HG03521 (cell line): ENCODE data around the gene LAGE3.
A peak's percentile ranks its signal among the peaks of the same experiment; 100 is the strongest.

Experiments used
- ATAC-seq: cut with Tn5 transposase; IDR thresholded peaks from one replicate; pipeline ENCODE4 v1.9.1; 2021; ENCODE audit warnings: mild to moderate bottlenecking, moderate library complexity; ENCODE audit not compliant: unreplicated experiment

The LAGE3 gene

GRCh38 chrX:154478728-154479622, at the start of gene LAGE3:
TSS of gene LAGE3 (minus strand) at chrX:154479281. CDS start at chrX:154478915, 366 bp downstream.
- ATAC-seq: peak; percentile 81

GRCh38 chrX:154526901-154527675, 48.0 kb upstream of the LAGE3 start:
- no peak for ATAC-seq

- ATAC-seq: no peak
Observed at GRCh38 chrX:154525606-154526490, 46.8 kb upstream of the LAGE3 start.

GRCh38 chrX:154519389-154519788, 40.3 kb upstream of the LAGE3 start:
- no peak for ATAC-seq

GRCh38 chrX:154517101-154517781, 38.2 kb upstream of the LAGE3 start:
- no peak for ATAC-seq

- ATAC-seq: no peak
Observed at GRCh38 chrX:154516656-154517100, 37.6 kb upstream of the LAGE3 start.

GRCh38 chrX:154515966-154516655, 37.0 kb upstream of the LAGE3 start, which contains the start of gene FAM3A:
TSS of gene FAM3A (minus strand) at chrX:154516232. CDS start at chrX:154515772, 460 bp downstream.
- ATAC-seq: peak; percentile 93

GRCh38 chrX:154515090-154515965, 36.2 kb upstream of the LAGE3 start:
- ATAC-seq: no peak

GRCh38 chrX:154513716-154514115, 34.6 kb upstream of the LAGE3 start:
- no peak for ATAC-seq

GRCh38 chrX:154512879-154513553, 33.9 kb upstream of the LAGE3 start:
- no peak for ATAC-seq

GRCh38 chrX:154511761-154512160, 32.7 kb upstream of the LAGE3 start:
- no peak for ATAC-seq

GRCh38 chrX:154509455-154509854, 30.4 kb upstream of the LAGE3 start:
- ATAC-seq: no peak

- no peak for ATAC-seq
Observed at GRCh38 chrX:154508384-154508745, 29.3 kb upstream of the LAGE3 start.

- ATAC-seq: no peak
Observed at GRCh38 chrX:154507673-154508383, 28.7 kb upstream of the LAGE3 start.

- no peak for ATAC-seq
Observed at GRCh38 chrX:154506483-154507332, 27.6 kb upstream of the LAGE3 start.

GRCh38 chrX:154505734-154506133, 26.7 kb upstream of the LAGE3 start:
- ATAC-seq: no peak

- ATAC-seq: no peak
Observed at GRCh38 chrX:154502989-154503388, 23.9 kb upstream of the LAGE3 start.
